Panc1 (cell line): ENCODE results near the gene INPPL1. TPM values are rescaled to one million over a fixed set of nuclear protein-coding genes. Genes with fewer than 3 reads are reported as not detected.

Experiments used
- ATAC-seq: fragments of 200-7000 bp; cut with Tn5 transposase; 2 replicates; pipeline ENCODE4 v1.9.1; 2020; ENCODE audit warnings: mild to moderate bottlenecking, moderate library complexity
- BruUV-seq: library from RNA; stranded (reverse); fragments of 400-500 nt; replicated peaks from 2 replicates; lab custom pipeline; 2021; lab: Mats Ljungman, UMichigan
- CTCF ChIA-PET: fragments of 300-600 bp; sonication (Branson Sonifier 250); formaldehyde crosslinking; loops from one replicate; lab custom pipeline; 2022; ENCODE audit warnings: antibody characterized with exemption; lab: Charles Lee
- POLR2A ChIA-PET: fragments of 300-600 bp; sonication (Branson Sonifier 250); formaldehyde crosslinking; loops from one replicate; lab custom pipeline; 2022; ENCODE audit warnings: antibody characterized with exemption; lab: Charles Lee
- DNase-seq: peaks from one replicate; pipeline ENCODE4 v3.0.0-alpha.2; 2010; ENCODE audit warnings: low read depth, low spot score
- H3K27ac ChIP-seq: 2 replicates; pipeline ENCODE4 v1.5.1; 2011; ENCODE audit warnings: mild to moderate bottlenecking, low read length, inconsistent platforms
- H3K27me3 ChIP-seq: fragments of 200-500 bp; sonication (Bioruptor generic); 2 replicates; pipeline ENCODE4 v1.6.0; 2014; ENCODE audit warnings: low read length, inconsistent platforms; ENCODE audit not compliant: control insufficient read depth, insufficient read depth
- H3K36me3 ChIP-seq: fragments of 200-500 bp; sonication (Bioruptor generic); 2 replicates; pipeline ENCODE4 v1.5.1; 2014; ENCODE audit warnings: inconsistent platforms, mild to moderate bottlenecking, low read length, moderate library complexity; ENCODE audit not compliant: control insufficient read depth, insufficient read depth
- H3K4me1 ChIP-seq: 2 replicates; pipeline ENCODE4 v1.5.1; 2011; ENCODE audit warnings: inconsistent platforms, mild to moderate bottlenecking, low read length, moderate library complexity; ENCODE audit not compliant: control insufficient read depth, insufficient read depth
- H3K4me3 ChIP-seq, 2 experiments: 2 replicates each; pipeline ENCODE4 v1.5.1; 2011 to 2012; ENCODE audit warnings: low read depth in 2 of 2, low read length in 2 of 2, mild to moderate bottlenecking in 2 of 2, inconsistent platforms in 1 of 2, moderate library complexity in 1 of 2
- H3K9me3 ChIP-seq: fragments of 200-500 bp; sonication (Bioruptor generic); 2 replicates; pipeline ENCODE4 v1.5.1; 2014; ENCODE audit warnings: low read depth, mild to moderate bottlenecking, inconsistent platforms, low read length, moderate library complexity; ENCODE audit not compliant: control insufficient read depth, insufficient read depth
- POLR2AphosphoS5 ChIP-seq: IDR thresholded peaks from 2 replicates; pipeline ENCODE4 v1.6.1; 2012; ENCODE audit warnings: mild to moderate bottlenecking, low read depth, low read length, moderate library complexity
- SIN3A ChIP-seq: IDR thresholded peaks from 2 replicates; pipeline ENCODE4 v1.6.1; 2012; ENCODE audit warnings: low read depth, mild to moderate bottlenecking, low read length, moderate library complexity, borderline replicate concordance; ENCODE audit not compliant: insufficient read depth
- TCF7L2 ChIP-seq: IDR thresholded peaks from 2 replicates; pipeline ENCODE4 v1.6.1; 2011; ENCODE audit warnings: mild to moderate bottlenecking, low read depth, low read length, inconsistent platforms
- in situ Hi-C: cut with HindIII; loops from 2 replicates; pipeline ENCODE4 v1.10.0; 2016; ENCODE audit warnings: low sequenced_read_pairs, low pct_unique_long_range_greater_than_20kb
- intact Hi-C: fragments of 100-400 bp; cut with micrococcal nuclease; formaldehyde crosslinking; loops from one replicate; pipeline ENCODE4 v1.10.0; 2022; ENCODE audit not compliant: unreplicated experiment
- total RNA-seq: library from RNA; stranded (reverse); gene quantifications from one replicate; pipeline ENCODE4 v1.2.1, GENCODE V29; 2021; ENCODE audit not compliant: unreplicated experiment
- TF ChIP-seq, protein P1 (sequence below): fragments of 450-650 bp; IDR thresholded peaks from 2 replicates; pipeline ENCODE4 v1.5.1; 2017; ENCODE audit warnings: mild to moderate bottlenecking
- TF ChIP-seq, protein P2 (sequence below), 2 experiments: IDR thresholded peaks; 2 replicates each; pipeline ENCODE4 v1.6.1; 2011 to 2012; ENCODE audit warnings: low read depth in 2 of 2, control low read depth in 1 of 2, low read length in 1 of 2, mild to moderate bottlenecking in 1 of 2, moderate library complexity in 1 of 2; ENCODE audit not compliant: insufficient read depth in 1 of 2

INPPL1 gene
- total RNA-seq, 1 experiment from 2014 or later = 298 TPM

DNA sequence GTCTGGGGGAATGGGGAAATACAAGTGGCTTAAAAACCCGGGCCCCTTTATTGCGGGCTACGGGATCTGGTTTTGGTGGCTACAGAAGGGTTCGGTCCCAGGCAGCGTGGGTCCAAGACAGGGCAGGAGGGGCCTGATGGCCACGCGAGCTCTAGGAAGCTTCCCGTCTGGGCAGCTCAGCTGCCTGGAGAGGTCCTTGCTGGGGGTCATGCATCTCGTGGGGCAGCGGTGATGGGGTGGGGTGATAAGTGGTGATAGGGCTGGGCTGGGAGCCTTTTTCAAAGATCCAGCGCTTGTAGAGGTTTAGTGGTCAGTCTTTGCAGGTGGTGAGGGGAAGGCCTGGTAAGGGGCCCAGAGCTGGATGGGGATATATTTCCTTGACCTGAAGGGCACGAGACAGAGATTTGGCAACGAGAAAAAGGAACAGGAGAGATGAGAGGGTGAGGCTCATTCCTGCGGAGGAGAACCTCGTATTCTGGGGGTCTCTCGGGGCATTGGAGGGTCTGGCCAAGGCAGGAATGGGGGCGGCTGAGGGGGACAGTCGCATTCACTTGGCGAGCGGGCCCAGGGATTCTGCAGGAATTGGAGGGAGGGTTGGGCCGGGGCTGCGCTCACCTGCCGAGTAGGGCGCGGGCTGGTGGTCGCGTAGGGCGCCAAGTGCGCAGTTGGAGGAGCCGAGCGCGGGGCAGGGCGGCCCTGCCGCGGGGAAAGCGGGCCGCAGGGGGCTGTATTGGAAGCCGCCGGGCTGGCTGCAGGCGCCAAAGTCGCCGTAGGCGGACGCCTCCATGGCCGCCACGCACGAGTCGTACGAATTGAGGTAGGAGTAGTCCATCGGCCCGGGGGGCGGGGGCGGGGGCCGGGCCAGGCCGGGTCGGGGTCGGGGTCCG, 18.8 kb downstream of the INPPL1 start:
- in situ Hi-C loops (no loop called here), intact Hi-C loops (no loop called here)
- no peak overlapping the region for H3K27ac ChIP-seq
- BruUV-seq = no TSS peak
- H3K36me3 ChIP-seq = 0 out of 2 replicates have a peak, but pooled peaks cover under 1% of the 10 kb centered on the region
- DNase-seq (no peak), ATAC-seq (no peak)
- H3K9me3 ChIP-seq = no peaks in the 10 kb centered on the region
- ChIA-PET POLR2A (no interaction called here), CTCF (no interaction called here)
- TF ChIP-seq, protein P1, sequence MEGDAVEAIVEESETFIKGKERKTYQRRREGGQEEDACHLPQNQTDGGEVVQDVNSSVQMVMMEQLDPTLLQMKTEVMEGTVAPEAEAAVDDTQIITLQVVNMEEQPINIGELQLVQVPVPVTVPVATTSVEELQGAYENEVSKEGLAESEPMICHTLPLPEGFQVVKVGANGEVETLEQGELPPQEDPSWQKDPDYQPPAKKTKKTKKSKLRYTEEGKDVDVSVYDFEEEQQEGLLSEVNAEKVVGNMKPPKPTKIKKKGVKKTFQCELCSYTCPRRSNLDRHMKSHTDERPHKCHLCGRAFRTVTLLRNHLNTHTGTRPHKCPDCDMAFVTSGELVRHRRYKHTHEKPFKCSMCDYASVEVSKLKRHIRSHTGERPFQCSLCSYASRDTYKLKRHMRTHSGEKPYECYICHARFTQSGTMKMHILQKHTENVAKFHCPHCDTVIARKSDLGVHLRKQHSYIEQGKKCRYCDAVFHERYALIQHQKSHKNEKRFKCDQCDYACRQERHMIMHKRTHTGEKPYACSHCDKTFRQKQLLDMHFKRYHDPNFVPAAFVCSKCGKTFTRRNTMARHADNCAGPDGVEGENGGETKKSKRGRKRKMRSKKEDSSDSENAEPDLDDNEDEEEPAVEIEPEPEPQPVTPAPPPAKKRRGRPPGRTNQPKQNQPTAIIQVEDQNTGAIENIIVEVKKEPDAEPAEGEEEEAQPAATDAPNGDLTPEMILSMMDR = no peak
- TF ChIP-seq SIN3A (no peak), TCF7L2 (no peak), POLR2AphosphoS5 (no peak)
- TF ChIP-seq, protein P2, sequence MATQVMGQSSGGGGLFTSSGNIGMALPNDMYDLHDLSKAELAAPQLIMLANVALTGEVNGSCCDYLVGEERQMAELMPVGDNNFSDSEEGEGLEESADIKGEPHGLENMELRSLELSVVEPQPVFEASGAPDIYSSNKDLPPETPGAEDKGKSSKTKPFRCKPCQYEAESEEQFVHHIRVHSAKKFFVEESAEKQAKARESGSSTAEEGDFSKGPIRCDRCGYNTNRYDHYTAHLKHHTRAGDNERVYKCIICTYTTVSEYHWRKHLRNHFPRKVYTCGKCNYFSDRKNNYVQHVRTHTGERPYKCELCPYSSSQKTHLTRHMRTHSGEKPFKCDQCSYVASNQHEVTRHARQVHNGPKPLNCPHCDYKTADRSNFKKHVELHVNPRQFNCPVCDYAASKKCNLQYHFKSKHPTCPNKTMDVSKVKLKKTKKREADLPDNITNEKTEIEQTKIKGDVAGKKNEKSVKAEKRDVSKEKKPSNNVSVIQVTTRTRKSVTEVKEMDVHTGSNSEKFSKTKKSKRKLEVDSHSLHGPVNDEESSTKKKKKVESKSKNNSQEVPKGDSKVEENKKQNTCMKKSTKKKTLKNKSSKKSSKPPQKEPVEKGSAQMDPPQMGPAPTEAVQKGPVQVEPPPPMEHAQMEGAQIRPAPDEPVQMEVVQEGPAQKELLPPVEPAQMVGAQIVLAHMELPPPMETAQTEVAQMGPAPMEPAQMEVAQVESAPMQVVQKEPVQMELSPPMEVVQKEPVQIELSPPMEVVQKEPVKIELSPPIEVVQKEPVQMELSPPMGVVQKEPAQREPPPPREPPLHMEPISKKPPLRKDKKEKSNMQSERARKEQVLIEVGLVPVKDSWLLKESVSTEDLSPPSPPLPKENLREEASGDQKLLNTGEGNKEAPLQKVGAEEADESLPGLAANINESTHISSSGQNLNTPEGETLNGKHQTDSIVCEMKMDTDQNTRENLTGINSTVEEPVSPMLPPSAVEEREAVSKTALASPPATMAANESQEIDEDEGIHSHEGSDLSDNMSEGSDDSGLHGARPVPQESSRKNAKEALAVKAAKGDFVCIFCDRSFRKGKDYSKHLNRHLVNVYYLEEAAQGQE (IDR thresholded peaks at IDR 0.05; ENCODE audit: insufficient read depth in 1 of 2, low read depth in 2 of 2, low read length in 1 of 2) = no peak
- H3K4me1 ChIP-seq = peaks cover 11% of the 10 kb centered on the region
- H3K4me3 ChIP-seq = peak overlapping the region in 1 of 2 experiments; percentile 20; a peak in 1 of 4 replicates
- H3K27me3 ChIP-seq = 0 out of 2 replicates have a peak, but pooled peaks cover 4% of the 10 kb centered on the region

DNA sequence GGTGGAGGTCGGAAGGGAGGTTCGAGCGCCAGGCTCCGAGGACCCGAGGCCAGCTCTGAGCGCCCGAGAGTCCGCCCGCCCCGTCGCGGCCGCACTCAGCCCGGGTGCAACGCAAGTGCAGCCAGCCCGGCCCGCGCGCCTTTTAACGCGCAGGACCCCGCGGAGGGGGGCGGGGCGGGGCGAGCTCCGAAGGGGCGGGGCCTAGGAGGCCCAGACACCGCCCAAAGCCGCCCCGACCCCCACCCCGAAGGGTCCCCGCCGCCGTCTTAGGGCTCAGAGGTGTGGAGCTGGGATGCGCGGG, 19.4 kb downstream of the INPPL1 start, which contains the start of gene PHOX2A:
PHOX2A (minus strand) TSS at position 117 of the 301 bp plus-strand sequence. CDS start 172 bp downstream, outside the sequence.
- peaks cover 6% of the 10 kb centered on the region for H3K4me1 ChIP-seq
- H3K9me3 ChIP-seq = no peaks in the 10 kb centered on the region
- DNase-seq (no peak), ATAC-seq (no peak)
- 0 out of 2 replicates have a peak, but pooled peaks cover 4% of the 10 kb centered on the region for H3K27me3 ChIP-seq
- ChIA-PET POLR2A (no interaction called here), CTCF (no interaction called here)
- intact Hi-C loops = no loop called here
- TF ChIP-seq TCF7L2 = no peak
- no peak for TF ChIP-seq SIN3A
- TF ChIP-seq POLR2AphosphoS5 = no peak
- TF ChIP-seq, protein P2 (IDR thresholded peaks at IDR 0.05; ENCODE audit: insufficient read depth in 1 of 2, low read depth in 2 of 2, low read length in 1 of 2) = no peak
- TF ChIP-seq, protein P1 = no peak
- no TSS peak for BruUV-seq
- H3K27ac ChIP-seq = no peak within 1 kb of the TSS
- H3K4me3 ChIP-seq = peak within 1 kb of the TSS in 1 of 2 experiments; percentile 20; a peak in 1 of 4 replicates
- in situ Hi-C loops = no loop called here
- H3K36me3 ChIP-seq = no peaks in the 10 kb centered on the region
